ENCODE data around the gene DDB1.

Gene DDB1

DNA sequence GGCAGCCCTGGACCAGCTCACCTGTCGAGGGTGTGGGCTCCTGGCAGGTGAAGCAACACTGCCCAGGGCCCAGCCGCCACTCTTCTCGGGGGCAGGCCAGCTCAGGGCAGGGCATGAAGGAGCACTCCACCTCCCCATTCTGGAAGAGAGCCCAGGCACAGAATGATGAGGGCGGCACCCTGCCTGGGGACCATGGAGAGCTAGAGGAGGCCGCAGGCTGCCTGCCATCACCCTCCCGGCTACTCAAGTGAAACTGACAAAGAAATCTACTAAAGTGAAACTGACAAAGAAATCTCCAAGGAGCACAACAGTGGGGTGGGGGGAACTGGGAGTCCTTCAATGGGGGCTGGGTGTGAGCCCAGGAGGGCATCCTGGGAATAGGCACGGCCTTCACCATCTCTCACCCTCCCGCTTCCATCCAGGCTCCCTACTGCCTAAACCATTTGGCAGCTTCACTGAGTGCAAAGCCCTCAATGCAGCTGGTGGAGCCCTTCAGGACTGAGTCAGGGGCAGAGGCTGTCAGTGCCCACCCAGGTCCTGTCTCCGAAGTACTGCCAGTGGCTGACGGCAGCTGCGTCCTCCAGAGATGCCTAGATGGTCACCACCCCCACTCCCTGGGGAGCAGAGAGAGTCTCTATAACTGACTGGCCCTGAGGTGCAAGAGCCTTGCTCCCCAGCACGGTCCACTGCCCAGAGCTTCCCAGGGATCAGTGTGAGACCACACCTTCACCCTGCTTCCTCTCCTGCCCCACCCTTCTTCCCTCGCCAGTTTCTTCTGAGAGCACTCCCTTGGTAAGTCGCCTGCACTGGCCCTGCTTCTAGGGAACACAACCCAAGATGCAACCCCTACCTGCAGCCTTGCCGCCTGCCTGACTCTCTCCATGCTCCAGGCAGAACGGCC lies 59.5 kb downstream of the DDB1 start:
- no peak for TF ChIP-seq ZFX (IDR thresholded peaks at IDR 0.05)
- H3K27ac ChIP-seq, result no peak overlapping the region

DNA sequence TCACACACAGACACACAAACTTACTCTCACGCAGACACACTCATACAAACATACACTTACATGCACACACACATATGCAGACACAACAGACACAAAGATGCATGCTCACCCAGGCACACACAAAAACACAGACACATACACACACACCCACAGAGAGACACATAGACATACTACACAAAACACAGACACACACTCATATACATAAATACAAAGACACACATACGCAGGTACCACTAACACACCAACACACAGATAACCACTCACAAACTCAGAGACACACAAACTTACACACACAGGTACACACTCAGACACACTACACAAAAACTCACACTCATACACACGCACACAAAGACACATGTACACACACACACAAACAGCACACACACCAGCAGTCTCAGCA lies 60.2 kb downstream of the DDB1 start:
- no peak for TF ChIP-seq ZFX (IDR thresholded peaks at IDR 0.05)
- TF ChIP-seq, protein P1, sequence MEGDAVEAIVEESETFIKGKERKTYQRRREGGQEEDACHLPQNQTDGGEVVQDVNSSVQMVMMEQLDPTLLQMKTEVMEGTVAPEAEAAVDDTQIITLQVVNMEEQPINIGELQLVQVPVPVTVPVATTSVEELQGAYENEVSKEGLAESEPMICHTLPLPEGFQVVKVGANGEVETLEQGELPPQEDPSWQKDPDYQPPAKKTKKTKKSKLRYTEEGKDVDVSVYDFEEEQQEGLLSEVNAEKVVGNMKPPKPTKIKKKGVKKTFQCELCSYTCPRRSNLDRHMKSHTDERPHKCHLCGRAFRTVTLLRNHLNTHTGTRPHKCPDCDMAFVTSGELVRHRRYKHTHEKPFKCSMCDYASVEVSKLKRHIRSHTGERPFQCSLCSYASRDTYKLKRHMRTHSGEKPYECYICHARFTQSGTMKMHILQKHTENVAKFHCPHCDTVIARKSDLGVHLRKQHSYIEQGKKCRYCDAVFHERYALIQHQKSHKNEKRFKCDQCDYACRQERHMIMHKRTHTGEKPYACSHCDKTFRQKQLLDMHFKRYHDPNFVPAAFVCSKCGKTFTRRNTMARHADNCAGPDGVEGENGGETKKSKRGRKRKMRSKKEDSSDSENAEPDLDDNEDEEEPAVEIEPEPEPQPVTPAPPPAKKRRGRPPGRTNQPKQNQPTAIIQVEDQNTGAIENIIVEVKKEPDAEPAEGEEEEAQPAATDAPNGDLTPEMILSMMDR (conservative IDR thresholded peaks at IDR 0.05), result no peak

DNA sequence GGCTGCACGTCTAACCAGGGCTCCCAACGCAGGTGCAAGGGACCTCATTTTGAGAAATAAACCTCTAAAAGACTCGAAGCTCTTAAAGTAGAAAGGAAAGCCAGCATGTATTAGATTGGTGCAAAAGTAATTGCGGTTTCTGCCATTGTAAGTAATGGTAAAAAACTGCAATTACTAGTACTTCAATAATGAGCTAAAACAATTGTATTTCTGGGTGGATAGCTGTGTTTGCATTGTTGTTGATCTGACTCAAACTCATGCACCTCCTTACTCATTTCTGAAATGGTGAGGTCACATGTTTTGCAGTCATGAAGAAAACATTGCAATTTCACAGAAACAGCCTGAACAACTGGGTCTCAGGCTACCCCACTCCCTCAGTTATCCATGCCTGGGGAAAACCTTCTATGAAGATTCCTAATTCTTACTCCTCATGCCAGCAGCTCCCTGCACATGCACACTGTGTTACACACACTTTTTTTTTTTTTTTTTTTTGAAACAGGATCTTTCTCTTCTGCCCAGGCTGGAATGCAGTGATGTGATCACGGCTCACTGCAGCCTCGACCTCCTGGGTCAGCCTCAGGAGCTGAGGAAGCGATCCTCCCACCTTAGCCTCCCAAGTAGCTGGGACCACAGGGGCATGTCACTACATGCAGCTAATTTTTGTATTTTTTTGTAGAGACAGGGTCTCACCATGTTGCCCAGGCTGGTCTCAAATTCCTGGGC lies 62.4 kb downstream of the DDB1 start:
- TF ChIP-seq, protein P1 (conservative IDR thresholded peaks at IDR 0.05), result no peak
- no peak for TF ChIP-seq ZFX (IDR thresholded peaks at IDR 0.05)
- H3K27ac ChIP-seq, result no peak overlapping the region

More for the DNA sequence above, 60.2 kb downstream of the DDB1 start:
- H3K27ac ChIP-seq, result no peak overlapping the region

DNA sequence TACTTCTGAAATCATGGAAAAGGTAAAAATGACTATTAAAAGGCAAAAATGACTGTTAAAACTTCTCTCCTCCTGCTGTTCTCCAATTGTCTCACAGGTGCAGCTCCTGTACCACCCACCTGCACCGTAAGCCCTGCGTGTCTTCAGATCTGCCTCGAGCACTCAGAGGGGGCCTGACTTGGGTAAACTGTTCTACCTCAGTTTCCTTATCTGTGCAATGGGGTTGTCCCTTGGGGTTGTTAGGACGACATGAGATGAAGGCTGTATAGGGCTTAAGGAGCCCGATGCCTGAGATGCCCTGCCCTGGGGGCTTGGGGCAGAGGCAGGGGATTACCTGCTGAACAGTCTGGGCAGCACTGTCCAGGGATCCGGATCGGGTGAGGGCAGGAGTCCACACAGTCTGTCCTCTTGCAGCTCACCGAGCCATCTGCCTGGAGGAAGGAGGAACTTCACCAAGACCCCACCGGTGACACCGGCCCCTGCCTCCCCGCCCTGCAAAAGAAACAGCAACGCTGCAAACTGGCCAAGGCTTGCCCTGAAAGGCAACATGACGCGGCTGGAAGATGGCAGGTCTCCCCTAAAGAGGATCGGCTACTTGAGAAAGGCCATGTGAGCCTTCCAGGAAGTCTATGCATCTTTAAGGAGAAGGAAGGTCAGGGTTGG lies 64.2 kb downstream of the DDB1 start:
- no peak for TF ChIP-seq ZFX (IDR thresholded peaks at IDR 0.05)
- TF ChIP-seq, protein P1 (conservative IDR thresholded peaks at IDR 0.05), result no peak
- no peak overlapping the region for H3K27ac ChIP-seq

DNA sequence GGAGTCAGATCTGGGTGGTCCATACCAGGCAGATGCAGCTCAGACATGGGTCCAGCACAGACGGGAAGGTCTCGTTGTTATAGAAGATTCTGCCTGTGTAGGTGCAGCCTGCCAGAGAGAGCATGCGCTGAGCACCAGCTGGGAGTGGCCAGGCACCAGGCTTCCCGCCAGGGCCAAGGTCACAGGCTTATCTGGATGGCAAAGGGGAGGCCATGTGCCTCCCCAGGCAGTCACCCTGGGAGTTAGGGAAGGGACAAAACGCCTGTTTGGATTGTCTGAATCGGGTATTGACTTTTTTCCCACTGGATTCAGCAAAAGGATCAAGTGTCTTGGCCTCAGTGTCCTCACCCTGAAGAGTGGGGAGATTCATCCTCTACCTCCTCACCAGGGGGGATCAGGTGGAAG lies 65.5 kb downstream of the DDB1 start:
- H3K27ac ChIP-seq, result no peak overlapping the region

DNA sequence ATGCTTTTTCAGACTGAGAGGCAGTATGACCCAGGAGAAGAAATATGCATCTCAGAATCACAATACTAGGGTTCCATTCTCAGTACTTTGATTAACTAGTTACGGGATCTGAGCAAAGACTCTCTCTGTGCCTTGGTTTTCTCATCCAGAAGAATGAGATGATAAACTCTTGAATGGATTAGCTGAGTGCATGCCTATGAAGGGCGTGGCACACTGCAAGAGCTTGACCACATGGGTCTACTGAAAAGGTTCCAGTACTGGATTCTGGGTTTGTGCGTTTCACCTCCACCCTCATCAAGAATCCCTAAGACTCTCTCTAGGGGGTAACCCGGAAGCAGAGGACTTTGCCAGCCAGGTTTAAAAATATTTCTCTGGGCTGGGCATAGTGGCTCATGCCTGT lies 66.3 kb downstream of the DDB1 start:
- no peak for TF ChIP-seq ZFX (IDR thresholded peaks at IDR 0.05)
- TF ChIP-seq, protein P1 (conservative IDR thresholded peaks at IDR 0.05), result no peak
- H3K27ac ChIP-seq, result no peak overlapping the region

More for the DNA sequence above, 65.5 kb downstream of the DDB1 start:
- TF ChIP-seq ZFX (IDR thresholded peaks at IDR 0.05), result no peak
- TF ChIP-seq, protein P1 (conservative IDR thresholded peaks at IDR 0.05), result no peak

DNA sequence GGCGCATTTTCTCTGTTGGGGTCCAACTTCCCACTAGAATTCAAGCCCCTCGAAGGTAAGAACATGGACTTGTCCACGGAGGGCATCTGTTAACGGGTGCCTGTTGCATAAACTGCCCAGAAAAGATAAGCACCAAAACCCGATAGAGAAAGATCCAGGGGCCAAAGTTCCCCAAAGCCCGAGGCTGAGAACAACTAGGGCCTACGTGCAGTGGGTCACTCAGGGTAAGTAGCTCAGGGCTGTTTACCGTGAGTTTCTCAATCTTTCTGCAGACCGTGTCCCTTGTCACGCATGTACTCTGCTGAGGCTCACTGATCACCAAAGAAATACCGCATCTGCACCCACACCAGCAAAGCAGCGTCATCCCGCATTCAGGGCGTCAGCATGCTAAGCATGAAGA lies 67.5 kb downstream of the DDB1 start:
- H3K27ac ChIP-seq, result no peak overlapping the region
- TF ChIP-seq, protein P1 (conservative IDR thresholded peaks at IDR 0.05), result no peak
